Skeletal muscle cell (primary cell): ENCODE measurements around the gene NTNG2.

ENCODE experiments used
- DNase-seq: peaks from one replicate; pipeline ENCODE4 v3.0.0-alpha.2; 2010; ENCODE audit warnings: low read depth
- H3K4me3 ChIP-seq: 2 replicates; pipeline ENCODE4 v1.5.1; 2011; ENCODE audit warnings: low read depth, mild to moderate bottlenecking, control low read depth, low read length, moderate library complexity

Gene NTNG2

GRCh38 chr9:132197315-132197714 lies 35.5 kb downstream of the NTNG2 start:
- no peak for DNase-seq
- no peak overlapping the region for H3K4me3 ChIP-seq

DNA sequence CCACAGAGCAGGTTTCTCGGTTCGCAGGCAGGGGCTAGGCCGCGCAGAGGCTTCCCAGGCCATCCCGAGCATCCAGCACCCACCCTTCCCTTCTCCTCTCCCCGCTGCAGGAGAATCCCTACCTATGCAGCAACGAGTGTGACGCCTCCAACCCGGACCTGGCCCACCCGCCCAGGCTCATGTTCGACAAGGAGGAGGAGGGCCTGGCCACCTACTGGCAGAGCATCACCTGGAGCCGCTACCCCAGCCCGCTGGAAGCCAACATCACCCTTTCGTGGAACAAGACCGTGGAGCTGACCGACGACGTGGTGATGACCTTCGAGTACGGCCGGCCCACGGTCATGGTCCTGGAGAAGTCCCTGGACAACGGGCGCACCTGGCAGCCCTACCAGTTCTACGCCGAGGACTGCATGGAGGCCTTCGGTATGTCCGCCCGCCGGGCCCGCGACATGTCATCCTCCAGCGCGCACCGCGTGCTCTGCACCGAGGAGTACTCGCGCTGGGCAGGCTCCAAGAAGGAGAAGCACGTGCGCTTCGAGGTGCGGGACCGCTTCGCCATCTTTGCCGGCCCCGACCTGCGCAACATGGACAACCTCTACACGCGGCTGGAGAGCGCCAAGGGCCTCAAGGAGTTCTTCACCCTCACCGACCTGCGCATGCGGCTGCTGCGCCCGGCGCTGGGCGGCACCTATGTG lies 36.1 kb downstream of the NTNG2 start:
- no peak for DNase-seq
- H3K4me3 ChIP-seq, result no peak overlapping the region

DNA sequence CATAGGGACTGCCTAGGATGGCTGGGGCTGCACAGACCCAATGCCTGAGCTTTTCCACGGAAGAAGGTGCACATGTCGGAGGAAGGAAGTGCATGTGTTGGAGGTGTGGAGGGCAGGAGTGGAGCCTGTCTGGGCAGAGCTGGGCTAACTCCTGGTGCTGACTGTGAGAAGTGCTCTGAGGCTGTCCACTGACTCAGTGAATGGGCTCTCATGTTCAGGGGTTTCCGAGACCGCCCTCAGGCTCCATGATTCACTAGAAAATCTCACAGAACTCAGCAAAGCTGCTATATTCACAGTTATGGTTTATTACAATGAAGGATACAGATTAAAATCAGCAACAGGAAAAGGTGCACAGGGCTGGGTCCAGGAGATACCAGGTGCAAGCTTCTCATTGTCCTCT lies 37.2 kb downstream of the NTNG2 start:
- H3K4me3 ChIP-seq, result no peak overlapping the region
- DNase-seq, result no peak

- no peak overlapping the region for H3K4me3 ChIP-seq
- no peak for DNase-seq
Observed at GRCh38 chr9:132200706-132201105, 38.8 kb downstream of the NTNG2 start.

- H3K4me3 ChIP-seq, result no peak overlapping the region
- DNase-seq, result no peak
Observed at GRCh38 chr9:132201139-132201538, 39.3 kb downstream of the NTNG2 start.

DNA sequence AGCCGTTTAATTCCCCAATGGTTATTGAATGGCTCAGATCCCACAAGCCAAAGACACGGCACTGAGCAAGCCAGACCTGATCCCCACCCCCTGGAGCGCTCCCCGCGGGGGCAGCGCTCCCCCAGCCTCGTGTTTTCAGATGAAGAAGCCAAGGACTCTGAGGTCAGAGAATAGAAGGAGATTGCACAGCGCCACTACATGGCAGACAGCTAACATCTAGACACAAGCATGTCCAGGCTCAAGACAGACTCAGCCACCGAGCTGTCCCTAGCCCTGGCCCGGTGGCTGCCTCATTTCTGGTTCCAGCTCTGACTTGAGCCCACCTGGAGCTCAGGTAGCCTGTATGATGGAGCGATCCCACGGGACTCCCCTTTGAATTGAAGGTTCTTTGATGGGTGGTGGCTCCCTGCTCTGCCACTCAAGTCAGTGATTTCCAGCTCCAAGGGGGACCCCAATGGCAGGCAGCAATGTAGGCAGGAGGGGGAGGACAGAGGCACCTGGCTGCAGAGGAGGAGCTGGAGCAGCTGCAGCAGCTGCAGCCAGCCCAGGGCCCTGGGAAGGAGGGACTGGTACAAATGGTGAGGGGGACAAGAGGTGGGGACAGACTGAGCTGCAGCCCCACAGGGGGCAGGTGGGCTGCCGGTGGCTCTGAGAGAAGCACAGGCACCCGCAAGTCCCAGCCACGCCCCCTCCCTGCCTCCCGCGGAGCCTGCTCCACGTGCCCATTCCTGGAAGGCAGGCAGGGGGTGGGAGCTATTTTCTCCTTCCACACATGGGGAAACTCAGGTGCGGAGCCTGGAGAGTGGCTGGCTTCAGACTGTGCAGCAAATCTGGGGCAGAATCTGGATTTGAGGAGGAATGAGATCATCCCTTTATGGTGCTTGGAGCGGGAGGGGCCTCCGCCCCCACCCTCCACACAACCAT lies 40.2 kb downstream of the NTNG2 start:
- H3K4me3 ChIP-seq, result no peak overlapping the region
- DNase-seq, result no peak

- no peak overlapping the region for H3K4me3 ChIP-seq
- DNase-seq, result no peak
Observed at GRCh38 chr9:132204883-132205282, 43.0 kb downstream of the NTNG2 start.

- no peak for DNase-seq
- no peak overlapping the region for H3K4me3 ChIP-seq
Observed at GRCh38 chr9:132207215-132207614, 45.4 kb downstream of the NTNG2 start.

DNA sequence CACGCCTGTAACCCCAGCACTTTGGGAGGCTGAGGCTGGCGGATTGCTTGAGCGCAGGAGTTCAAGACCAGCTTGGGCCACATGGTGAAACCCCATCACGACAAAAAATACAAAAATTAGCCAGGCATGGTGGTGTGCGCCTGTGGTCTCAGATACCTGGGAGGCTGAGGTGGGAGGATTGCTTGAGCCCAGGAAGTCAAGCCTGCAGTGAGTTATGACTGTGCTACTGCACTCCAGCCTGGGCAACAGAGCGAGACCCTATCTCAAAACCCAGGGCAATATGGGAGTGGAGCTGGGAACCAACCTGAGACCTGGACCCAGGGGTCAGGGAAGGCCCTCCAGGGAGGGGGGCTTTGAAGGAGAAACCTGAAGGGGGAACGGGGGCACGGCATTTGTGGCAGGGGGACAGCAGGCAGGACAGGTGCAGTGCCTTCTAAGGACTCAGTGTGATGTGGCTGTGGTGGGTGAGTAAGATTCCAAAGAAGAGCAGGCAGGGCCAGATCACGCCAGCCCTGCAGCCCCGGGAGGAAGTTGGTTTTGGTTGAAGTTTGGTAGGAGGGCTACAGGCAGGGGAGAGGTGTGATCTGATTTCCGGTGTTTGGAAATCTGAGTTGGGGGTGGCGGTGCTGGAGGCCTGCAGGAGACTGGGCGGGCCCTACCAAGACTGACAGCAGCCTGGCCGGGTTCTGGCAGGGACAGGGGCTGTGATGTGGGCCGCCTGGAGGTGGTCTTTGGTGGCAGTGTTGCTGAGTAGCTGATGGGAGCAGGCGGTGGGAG lies 46.2 kb downstream of the NTNG2 start:
- DNase-seq, result no peak
- no peak overlapping the region for H3K4me3 ChIP-seq

- DNase-seq, result no peak
- H3K4me3 ChIP-seq, result no peak overlapping the region
Observed at GRCh38 chr9:132209228-132209627, 47.4 kb downstream of the NTNG2 start.

GRCh38 chr9:132210472-132211145 lies 48.8 kb downstream of the NTNG2 start:
- DNase-seq, result no peak
- no peak overlapping the region for H3K4me3 ChIP-seq

GRCh38 chr9:132211570-132211969 lies 49.7 kb downstream of the NTNG2 start:
- DNase-seq, result no peak
- H3K4me3 ChIP-seq, result no peak overlapping the region

GRCh38 chr9:132214027-132214622 lies 52.3 kb downstream of the NTNG2 start:
- no peak overlapping the region for H3K4me3 ChIP-seq
- peak; percentile 52 for DNase-seq

GRCh38 chr9:132216861-132217619 lies 55.2 kb downstream of the NTNG2 start:
- no peak for DNase-seq
- no peak overlapping the region for H3K4me3 ChIP-seq

DNA sequence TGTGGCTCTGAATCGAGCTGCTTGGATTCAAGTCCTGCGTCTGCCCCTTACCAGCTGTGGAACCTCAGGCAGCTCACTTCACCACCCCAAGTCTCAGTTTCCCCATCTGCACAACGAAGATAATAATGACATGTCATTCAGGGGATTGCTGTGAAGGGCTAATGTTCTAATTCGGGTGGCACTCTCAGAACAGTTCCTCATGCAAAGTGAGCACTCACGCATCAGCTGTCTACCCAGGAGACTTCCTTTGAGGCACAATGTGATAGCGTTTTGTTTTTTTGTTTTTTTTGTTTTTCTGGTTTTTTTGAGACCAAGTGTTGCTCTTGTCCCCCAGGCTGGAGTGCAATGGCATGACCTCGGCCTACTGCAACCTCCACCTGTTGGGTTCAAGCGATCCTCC lies 56.4 kb downstream of the NTNG2 start:
- no peak for DNase-seq
- no peak overlapping the region for H3K4me3 ChIP-seq

DNA sequence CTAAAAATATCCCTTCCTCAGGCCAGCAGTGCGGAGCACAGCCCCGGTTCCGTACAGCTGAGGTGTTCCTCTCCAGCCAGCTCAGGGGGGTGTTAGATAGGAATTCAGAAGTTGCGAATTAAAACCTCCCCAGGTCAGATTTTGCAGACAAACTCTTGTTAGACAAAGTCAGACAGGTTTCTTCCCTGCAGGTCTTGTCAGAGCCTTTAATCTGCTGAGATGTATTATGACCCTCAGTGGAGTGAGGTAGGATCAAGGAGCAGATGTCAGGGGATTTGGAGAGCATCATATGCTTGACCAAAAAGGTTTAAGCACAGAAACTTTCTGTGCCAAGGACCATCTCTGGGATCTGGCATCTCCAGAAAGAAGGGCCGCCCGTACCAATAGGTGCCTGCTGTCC lies 60.1 kb downstream of the NTNG2 start:
- DNase-seq, result no peak
- no peak overlapping the region for H3K4me3 ChIP-seq

GRCh38 chr9:132224645-132225044 lies 62.8 kb downstream of the NTNG2 start:
- DNase-seq, result no peak
- H3K4me3 ChIP-seq, result no peak overlapping the region

DNA sequence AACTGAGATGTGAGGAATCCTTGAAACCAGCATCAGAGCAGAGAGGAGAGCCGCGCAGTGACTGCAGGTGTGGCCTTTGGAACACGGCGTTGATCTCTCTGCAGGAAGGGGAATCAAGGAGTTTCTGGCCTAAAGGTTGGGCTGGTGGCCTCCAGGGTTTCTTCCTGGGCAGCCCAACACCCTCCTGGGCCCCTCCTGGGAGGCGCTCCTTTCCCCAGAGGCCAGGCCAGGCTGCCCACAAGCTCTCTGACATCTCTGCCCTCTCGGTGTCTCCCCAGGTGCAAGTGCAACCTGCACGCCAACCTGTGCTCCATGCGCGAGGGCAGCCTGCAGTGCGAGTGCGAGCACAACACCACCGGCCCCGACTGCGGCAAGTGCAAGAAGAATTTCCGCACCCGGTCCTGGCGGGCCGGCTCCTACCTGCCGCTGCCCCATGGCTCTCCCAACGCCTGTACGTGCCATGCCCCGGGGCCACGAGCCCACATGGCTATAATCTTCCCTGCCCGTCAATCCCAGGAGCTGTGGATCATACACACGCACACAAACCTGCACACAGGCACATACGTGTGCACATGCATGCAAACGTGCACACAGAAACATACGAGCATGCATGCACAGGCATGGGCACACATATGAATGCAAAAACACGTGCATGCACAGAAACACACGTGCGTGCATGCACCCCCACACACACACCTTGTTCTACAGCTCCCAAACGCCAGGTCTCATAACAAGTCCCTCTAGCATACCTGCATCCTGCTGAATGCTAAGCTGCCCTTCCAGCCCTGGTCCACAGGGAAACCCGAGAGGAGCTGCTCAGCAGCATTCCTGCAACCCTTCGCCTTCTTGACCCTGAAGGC lies 64.9 kb downstream of the NTNG2 start:
- H3K4me3 ChIP-seq, result no peak overlapping the region
- no peak for DNase-seq
